ENCODE data around the gene ALOX15B.
"Not testable (repeated sequence)": the region's sequence is repeated elsewhere in the genome, so short reads cannot be mapped to it uniquely, and the experiment has no call there.

Gene ALOX15B

GRCh38 chr17:8013731-8014557 is 24.9 kb upstream of the ALOX15B start:
- DNase-seq (ENCODE audit: low read depth) = no peak

DNA sequence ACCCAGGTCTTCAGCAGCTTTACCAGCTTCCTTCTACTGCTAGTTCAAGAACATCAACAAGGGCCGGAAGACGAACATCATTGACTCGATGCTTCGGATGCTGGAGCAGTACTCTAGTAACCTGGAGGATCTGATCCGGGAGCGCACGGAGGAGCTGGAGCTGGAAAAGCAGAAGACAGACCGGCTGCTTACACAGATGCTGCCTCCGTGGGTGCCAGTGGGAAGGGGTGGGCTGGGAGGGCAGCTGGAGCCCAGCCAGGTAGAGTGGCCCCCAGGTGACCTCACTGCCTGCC is 24.4 kb upstream of the ALOX15B start:
- DNase-seq (ENCODE audit: low read depth) = no peak

- no peak for DNase-seq (ENCODE audit: low read depth)
Measured at GRCh38 chr17:8015236-8015956, 23.5 kb upstream of the ALOX15B start.

- DNase-seq (ENCODE audit: low read depth) = no peak
Measured at GRCh38 chr17:8015957-8016631, 22.8 kb upstream of the ALOX15B start.

- no peak for DNase-seq (ENCODE audit: low read depth)
Measured at GRCh38 chr17:8016632-8017424, 22.0 kb upstream of the ALOX15B start.

DNA sequence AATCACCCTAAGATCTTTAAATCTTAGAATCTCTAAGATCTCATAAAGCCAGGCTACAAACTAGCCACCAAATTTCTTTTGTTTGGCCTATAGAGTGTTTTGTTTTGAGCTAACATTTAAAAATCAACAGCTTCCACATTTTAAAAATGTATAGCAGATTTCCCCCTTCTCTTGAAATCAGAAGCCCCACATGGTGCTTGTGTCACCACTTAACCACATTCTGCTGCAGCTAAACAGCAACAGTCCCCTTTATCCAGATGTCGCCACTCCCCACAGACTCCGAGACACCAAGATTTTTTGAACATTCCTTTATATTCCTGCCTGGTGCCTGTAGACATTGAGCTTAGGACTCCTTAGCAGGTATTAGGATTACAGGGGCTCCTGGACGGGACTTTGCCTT is 20.4 kb upstream of the ALOX15B start:
- no peak for DNase-seq (ENCODE audit: low read depth)

- DNase-seq (ENCODE audit: low read depth) = no peak
Measured at GRCh38 chr17:8019166-8019565, 19.7 kb upstream of the ALOX15B start.

- DNase-seq (ENCODE audit: low read depth) = no peak
Measured at GRCh38 chr17:8019665-8020650, 18.9 kb upstream of the ALOX15B start.

DNA sequence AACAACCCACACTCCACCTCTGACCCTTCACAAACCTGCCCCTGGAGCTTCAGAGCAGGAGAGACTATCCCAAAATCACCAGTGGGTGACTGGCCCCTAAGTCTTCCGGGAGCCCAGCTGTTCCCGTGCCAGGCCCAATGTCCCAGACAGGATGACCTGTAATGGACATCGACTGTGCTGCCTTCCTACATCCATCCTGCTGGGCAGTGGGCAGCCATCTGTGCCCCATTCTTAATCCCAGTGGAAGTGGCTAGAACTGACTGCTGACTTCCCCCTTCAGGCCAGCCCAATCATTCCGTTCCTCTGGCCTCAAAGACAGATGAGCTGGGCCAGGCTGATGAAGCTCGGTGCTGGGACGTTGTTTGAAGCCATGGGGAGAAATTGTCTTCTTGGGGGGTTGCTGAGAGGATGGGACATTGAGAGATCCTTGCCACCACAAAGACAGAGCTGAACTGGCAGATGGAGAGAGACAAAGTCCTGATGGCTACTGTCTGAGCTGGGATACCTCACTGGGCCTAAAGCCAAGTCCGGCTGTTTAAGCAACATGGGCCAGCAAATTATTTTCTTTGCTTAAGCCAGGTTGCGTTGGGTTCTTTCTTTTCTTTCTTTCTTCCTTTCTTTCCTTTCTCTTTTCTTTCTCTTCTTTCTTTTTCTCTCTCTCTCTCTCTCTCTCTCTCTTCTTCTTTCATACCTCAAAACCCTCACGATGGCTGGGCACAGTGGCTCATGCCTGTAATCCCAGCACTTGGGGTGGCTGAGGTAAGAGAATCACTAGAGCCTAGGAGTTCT is 17.9 kb upstream of the ALOX15B start:
- no peak for DNase-seq (ENCODE audit: low read depth)

GRCh38 chr17:8021565-8022359 is 17.1 kb upstream of the ALOX15B start:
- no peak for DNase-seq (ENCODE audit: low read depth)

- DNase-seq (ENCODE audit: low read depth) = no peak
Measured at GRCh38 chr17:8022360-8023003, 16.4 kb upstream of the ALOX15B start.

DNA sequence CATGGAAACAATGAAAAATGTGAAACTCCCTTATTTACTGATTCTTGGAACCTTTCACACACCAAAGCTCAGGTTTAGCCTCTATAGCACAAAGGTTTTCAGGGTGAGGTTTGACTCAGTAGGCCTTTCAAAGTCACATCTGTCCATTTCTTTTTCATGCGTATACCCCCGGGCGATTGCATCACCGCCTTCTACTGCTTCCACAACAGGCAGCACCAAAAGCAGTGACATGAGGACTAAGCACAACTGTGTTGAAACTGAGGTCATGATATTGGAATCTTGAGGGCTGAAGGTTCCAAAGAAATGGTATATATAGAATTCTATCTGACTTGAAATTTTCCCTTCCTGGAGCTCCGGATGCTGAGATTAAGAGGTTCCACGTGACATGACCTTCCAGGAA is 14.7 kb upstream of the ALOX15B start:
- not testable (repeated sequence) for DNase-seq (ENCODE audit: low read depth)

DNA sequence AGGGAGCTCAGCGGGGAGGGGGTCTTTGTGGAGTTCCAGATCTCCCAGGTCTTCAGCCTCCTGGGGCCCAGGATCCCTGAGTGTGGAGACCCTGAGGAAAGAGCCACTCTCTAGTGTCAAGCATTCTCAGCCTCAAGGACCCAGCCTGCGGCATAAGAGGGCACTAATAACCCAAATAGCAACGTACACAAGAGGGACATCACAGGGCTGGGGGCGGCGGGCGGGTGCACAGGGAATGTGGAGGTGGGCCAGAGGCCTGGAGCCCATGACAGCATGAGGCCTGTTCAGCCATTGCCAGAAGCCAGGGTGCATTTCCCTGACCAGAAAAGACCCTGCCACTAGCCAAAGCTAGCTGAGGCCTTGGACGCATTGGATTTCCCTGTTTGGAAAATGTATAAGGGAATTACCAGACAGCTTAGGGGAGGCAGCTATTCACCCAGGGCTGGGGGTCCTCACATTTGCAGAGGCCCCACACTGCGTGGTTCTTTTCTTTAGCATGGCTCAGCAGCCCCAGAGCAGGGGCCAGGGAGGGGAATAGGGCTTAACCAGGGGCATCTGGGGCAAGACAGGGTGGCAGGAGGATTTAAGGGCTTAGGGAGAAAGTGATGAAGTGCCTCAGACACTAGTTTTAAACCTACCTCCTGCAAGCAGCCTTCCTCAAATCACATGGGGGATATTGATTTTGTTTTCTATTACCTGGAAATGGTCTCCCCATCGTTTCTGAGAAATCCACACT is 13.5 kb upstream of the ALOX15B start:
- DNase-seq (ENCODE audit: low read depth) = no peak

DNA sequence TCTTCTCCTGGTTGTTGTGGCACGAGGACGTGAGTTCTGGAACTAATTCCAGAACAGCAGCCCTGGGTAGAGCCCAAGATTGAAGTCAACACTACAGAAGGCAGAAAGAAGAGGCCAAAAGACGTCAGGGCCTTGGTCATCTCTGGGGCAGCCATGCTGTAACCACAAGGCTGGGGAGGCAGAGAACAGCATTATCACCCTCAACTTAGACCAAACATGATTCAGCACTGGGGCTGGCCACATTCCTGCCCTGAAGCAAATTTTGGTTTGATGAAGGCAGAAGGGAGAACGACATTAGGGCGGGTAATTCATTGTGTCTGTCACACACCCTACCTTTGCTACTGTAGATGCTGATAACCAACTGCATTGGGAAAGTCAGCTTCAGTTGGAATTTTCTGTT is 9.7 kb upstream of the ALOX15B start:
- no peak for DNase-seq (ENCODE audit: low read depth)

DNA sequence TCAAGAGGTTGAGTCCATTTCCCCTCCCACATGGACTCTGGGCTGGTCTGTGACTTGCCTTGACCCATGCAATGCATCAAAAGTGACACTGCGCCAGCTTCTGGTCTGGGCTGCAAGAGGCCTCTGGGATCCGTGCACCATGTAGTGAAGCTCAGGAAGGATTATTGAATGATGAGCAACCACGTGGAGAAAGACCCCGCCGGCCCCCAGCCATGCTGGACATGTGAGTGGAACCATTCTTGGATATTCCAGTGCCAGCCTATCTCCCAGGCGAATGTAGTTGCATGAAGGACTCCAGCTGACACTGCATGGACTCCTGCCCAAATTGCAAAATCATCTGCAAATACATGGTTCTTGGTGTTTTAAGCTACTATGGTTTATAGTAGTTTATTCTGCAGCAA is 7.6 kb upstream of the ALOX15B start:
- DNase-seq (ENCODE audit: low read depth) = no peak

GRCh38 chr17:8031950-8032349 is 6.9 kb upstream of the ALOX15B start:
- no peak for DNase-seq (ENCODE audit: low read depth)

DNA sequence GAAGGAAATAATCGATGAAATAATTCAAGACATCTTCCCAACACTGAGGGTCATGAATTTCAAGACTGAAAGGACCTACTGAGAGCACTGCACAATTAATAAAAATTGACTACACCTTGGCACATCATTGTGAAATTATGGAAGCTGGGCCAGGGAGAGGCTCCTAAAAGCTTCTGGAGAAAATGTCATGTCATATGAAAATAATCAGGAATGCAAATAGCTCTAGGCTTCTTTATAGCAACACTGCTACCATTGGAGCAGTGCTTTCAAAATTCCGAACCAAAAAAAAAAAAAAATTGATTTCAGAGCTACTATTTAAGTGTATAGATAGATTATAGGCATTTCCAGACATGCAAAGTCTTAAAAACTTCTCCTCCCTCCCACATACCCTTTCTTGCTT is 6.4 kb upstream of the ALOX15B start:
- DNase-seq (ENCODE audit: low read depth) = no peak

GRCh38 chr17:8039611-8040168 is 831 bp downstream of the ALOX15B start:
- no peak for DNase-seq (ENCODE audit: low read depth)

Measured in stimulated activated CD8-positive, alpha-beta memory T cell treated with anti-CD3 and anti-CD28 coated beads, Interleukin-15, amount 100 ng/mL, for 1 hour (primary cell).